Inflammatory macrophage treated with lipopolysaccharide for 1 hour (primary cell): ENCODE results near the gene FHDC1.

ENCODE experiments used
- DNase-seq, 2 donors: peaks; one replicate each; pipeline ENCODE4 v3.0.0-alpha.2; 2020 to 2022

Gene FHDC1

DNA sequence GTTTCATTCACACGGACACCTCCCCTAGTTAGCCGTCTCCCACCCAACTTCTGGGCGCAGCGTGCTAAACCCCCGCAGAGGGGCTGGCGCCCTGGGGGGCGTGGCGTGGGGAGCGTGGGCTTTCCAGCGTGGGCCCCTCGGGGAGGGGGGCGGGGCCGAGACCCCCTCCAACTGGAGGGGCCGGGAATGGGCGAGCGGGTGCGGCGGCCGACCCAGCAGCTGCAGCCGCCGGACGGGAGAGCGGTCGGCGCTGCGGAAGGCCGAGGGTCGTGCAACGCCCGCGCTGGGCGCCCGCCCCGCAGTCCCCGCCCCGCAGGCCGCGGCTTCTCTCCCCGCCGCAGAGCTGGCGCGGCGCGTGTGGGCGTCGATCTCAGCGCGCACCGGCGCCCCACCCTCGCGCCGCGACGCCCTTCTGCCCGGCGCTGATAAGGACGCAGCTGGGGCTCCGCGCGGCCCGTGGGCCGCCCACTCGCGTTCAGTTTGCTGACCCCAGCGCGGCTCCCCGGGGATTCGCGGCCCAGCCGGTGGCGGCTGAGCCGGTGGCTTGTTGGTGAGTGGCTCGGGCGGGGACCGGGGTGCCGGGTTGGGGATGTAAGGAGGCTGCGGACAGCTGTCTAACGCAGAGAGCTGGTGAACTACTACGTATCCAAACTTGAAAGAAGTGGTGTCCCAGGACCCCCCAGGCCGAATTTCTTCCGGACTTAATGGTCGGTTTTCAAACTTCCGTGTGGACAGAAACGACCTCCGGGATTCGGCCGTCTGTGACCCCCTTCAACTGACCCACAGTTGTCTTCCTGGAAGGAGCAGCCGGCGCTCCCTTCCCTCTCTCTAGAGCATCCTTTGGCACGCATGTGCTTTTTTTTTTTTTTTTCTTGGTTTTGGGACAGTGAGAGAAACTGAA is 1.5 kb downstream of the FHDC1 start:
- peak in 1 of 2 donors; percentile 9 for DNase-seq

DNA sequence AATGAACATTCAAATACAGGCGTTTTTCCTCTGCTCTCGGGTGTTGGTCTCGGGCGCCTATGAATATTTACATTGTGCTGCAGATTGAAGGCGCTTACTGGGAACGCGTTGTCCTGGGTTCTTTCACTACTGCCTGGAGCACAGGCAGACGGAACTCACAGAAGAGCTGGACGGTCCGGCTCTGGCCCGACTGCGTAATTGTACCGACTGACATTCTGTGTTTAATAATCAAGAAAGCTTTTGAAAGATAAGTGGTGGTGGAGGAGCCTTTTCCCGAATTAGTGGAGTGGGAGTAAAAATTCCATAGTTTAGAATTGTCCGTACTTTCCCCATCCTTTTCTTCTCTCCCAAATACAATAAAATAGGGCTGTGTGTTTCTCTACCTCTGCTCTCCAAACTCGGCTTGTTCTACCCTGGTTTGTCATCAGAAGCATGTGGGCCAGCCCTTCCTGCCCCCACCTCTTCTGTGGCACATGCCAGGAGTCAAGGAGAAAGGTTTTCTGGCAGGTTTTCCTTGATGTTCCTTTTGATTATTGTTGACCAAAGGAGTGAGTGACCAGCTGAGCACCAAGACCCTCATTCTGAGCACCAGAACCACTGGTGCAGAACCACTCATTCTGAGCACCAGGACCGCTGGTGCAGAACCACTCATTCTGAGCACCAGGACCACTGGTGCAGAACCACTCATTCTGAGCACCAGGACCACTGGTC is 2.3 kb downstream of the FHDC1 start:
- DNase-seq: no peak

DNA sequence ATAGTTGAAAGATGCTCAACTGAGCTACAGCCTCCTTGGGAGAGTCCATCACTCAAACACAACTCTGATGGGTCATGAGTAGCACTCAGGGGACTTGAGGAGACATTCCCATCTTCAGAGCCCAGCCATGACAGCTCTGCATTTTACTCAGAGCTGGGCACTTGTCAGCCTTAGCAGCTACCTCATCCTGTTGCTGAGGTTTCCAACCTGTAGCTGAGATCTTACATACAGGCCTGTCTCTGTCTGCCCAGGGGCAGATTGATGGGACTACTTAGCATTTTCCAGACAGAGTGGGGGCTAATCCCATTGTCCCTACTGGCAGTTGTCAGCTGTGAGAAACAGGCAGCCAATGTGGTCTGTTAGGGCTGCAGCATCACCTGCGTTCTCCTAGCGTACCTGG is 3.5 kb downstream of the FHDC1 start:
- DNase-seq: no peak

DNA sequence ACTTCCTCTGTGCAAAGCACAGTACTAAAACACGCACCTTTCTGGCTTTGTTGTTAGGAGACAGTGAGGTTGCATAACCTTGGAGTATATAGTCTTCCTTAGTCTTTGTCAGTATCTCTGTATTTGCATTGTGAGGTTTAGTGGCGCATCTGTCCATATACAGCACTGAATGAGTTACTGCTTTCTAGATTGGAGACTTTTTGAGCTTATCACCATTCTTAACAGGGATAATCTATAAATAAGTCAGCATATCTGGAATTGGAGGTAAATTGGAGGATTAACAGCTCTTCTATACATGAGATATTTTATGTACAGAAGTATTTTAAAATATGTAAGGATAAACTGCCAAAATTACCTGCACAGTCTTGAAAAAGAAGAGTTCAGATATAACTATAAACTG is 4.3 kb downstream of the FHDC1 start:
- DNase-seq: no peak

DNA sequence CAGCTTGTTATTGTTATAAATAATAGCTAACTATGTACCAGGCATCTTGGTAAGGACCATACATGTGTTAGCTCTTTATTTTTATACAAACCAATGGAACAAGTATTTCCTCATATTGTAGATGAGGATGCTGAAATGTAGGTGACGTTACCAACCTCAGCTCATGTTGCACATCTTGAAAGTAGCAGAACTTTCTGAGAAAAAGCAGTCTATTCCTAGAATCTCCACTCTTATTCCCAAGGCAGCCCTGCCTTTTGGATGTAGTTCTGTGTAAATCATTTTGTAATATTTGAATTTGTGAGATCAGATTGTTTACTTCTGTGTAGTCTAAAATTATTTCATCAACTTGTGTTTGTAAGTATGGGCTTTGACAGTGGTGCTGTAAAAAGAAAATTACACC is 5.3 kb downstream of the FHDC1 start:
- DNase-seq: no peak

DNA sequence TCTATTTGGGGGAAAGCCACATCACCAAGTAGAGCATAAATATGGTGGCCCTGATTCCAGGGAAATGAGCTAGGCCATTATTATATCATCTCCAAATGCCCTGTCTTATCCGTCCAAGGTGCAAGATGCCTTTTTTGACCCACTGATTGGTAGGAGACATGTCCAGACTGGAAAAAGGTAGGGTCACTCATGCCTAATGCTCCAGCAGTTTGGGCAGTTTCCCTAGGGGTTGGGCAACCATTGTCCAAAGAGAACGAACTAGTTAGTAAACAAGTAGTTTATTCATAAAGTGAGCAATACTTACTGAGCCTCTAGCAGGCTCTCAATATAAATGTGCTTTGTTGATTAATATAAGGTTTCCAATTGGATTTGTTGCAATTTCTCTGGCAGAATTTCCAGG is 6.2 kb downstream of the FHDC1 start:
- no peak for DNase-seq

DNA sequence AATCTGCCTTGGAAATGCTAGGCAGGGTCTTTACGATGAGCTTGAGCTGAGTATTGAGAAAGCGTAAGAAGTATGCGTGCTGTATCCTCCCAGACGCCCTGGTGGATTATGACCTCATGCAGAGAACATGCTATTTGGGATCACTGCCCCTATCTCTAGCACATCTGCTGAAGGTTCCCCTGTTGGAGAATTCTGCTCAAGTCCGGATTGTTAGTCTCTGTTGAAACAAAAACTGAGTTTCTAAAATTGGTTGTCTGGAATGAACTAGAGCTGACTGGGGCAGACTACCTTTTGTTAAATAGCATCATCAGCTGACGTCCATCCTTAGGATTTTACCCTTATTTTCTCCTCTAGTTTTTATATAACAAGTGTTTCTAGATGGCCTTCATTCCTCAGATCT is 7.5 kb downstream of the FHDC1 start:
- DNase-seq: no peak

DNA sequence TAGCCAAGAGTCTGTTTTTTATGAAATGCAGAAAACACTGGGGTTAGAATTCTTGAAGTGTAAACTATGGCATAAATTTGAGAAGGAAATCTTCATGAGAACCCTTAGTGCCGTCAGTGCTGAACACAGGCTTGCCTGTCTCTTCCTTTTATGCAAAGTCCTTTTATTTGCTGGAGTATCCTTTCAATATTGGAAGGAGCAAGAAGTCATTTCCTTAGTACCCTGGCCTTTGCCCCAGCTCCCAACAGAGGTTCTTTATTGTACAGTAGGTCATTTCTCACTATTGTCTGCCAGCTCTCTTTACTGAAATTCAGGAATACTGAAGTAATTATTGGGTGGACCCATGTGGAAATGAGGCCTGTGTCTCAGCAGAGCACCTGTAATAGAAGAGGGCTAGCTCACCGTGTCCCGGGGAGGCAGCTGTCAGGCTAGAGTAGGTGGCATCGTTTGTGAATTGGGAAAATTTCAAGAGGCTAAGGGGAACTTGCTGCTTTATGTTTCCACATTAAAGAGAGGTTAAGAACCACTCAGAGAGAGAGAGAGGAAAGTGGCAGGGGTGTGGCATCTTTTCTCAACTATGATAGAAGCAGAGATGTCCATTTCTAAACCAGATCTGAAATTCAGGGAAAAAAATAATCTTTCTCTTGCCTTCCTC is 8.7 kb downstream of the FHDC1 start:
- DNase-seq: no peak

DNA sequence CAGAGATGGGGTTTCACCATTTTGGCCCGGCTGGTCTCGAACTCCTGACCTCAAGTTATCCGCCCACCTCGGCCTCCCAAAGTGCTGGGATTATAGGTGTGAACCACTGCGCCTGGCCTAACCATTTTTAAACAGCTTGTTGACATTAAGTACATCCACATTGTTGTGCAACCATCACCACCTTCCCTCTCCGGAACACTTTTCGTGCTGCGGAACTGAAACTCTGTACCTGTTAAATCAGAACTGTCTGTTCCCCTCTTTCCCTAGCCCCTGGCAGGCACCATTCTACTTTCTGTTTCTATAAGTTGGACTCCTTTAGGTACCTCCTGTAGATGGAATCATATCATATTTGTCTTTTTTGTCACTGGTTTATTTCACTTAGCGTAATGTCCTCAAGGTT is 9.5 kb downstream of the FHDC1 start:
- DNase-seq: no peak

DNA sequence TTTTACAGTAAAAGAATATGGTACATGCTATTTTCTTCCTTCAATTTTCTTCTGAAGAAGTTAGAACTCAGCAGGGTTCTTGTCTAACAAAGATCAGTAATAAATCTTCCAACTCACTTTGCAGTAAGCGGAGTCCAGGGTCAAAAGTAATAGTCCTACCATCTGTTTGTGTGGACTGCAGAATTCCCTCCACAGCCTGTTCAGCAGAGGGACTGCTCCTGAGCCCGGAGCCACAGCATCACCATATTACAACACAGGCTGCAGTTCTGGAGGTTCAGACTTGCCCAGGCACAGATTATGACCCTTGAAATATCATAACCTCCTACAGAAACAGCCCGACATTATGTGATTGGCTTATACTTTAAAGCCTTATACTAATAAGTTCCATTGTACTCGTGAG is 10.3 kb downstream of the FHDC1 start:
- no peak for DNase-seq

DNA sequence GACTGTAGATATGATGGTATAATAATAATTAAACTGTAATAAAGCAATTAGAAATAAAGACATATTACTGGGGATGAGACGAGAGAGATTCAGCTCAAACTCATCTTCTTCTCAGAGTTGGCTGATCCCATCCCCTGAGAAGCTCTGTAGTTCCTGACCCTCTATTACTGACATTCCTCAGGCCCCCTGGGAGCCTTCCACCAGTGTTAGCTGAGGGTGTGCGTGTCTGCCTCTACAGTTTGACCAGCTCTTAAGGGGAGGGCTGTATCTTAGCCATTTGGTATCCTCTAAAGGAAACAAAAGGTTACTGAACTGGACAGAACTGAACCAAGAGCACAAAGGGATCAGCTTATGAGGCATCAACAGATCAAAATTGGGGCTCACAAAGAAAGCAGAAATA is 11.2 kb downstream of the FHDC1 start:
- DNase-seq: no peak

DNA sequence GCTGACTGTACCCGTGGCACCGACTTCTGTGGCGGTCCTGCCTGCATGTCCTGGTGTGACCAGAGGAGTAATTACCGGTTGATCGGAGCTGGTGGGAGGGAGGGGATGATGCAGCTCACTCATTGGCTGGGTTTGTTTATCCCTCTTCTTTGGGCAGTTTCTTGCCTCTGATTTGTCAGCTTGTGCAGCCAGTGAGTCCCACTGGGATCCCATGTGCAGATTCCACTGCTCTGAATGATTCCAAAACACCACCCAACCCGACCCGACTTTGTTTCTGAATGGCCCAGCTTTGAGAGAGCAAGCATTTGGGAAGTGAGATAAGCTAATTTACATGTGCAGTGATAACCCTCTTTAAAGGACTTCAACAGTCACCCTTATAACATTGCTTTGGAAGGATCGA is 13.8 kb downstream of the FHDC1 start:
- no peak for DNase-seq

DNA sequence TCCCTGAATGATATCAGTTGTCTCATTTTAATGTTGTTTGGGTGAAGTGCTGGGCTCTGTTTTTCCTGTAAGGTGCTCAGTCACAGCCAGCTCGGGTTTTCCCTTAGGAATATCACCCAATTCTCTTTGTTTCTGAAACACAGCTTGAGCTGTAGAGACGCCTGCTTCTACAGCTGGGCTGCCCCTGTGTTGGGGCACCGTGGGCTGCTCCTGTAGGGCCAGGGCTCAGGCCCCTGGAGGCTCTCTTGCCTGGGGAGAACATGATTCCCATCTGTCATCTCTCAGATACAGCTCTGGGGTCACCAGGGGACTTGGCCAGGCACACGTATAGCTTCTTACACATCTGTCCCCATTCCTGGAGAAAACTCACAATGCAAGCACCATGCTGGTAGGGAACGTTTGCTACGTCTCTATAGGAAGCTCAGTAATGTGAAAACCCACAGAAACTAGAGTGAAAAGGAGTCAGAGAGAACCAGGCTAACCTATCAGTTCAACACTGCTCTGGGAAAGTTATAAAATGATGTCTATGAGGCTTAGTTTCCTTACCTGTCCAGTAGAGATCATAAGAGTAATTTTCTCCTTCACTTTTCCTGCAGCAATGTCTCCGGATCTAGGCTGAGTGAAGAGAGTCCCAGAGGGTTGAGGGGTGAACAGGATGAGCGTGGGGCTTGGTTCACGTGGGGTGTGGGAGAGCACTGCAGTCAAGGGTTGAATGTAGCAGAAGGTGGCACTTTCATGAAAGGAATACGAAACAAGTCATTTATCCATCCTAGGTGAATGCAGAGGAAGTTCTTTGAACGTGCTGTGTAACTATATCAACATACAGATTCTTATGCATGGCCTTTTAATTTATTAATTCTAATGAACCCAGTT is 14.5 kb downstream of the FHDC1 start:
- DNase-seq: no peak

DNA sequence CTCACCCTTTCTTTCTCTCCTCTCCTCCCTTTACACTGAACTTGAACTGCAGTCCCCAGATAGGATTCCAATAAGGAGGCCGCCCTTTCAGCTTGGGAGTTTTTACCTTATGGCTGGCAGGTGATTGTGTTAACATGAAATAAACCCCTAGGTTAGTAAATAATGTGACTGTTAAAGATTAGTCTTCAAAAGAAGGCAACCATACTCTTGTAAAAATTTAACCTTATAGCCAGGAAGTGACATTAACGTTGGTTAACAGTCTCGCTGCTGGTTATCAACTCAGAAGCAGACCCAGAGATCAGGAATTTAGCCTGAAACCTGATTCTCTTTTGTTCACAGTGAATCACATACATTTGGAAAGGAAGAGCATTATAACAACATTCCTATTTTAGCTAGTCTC is 15.2 kb downstream of the FHDC1 start:
- DNase-seq: no peak

DNA sequence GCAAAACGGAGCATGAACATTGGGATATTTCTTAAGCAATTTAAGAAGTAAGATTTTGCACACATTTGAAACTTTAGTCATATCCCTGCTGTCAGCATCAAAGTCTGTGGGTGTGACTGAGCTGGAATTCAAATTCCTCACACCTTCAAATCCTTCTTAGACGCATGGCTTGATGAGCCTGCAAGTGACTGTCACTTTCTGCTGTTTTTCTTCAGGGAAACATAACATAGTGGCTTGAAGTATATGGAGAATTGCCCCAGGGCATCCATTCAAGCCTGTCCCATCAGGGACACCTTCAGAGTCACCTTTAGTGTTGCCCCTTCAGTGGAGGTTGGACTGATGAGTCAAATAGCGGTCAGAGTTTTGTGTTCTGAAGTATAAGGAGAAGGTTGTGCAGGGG is 17.4 kb downstream of the FHDC1 start:
- no peak for DNase-seq

DNA sequence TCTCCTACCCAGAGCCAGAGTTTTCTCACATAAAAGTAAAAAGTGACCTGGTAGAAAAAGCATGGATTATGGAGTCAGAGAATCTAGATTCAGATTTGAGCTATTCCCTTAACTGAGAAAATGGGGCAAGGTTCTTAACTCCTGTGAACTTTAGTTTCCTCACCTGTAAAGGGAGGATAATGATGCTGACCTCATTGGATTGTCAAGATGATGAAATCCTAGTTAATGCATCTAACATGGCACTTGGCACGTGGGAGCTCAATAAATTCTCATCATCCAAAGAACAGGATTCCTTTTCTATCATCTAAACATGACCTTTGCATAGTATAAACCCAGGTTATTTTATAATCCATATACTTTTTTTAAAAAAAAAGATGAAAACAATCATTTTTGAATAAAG is 18.6 kb downstream of the FHDC1 start:
- DNase-seq: no peak

DNA sequence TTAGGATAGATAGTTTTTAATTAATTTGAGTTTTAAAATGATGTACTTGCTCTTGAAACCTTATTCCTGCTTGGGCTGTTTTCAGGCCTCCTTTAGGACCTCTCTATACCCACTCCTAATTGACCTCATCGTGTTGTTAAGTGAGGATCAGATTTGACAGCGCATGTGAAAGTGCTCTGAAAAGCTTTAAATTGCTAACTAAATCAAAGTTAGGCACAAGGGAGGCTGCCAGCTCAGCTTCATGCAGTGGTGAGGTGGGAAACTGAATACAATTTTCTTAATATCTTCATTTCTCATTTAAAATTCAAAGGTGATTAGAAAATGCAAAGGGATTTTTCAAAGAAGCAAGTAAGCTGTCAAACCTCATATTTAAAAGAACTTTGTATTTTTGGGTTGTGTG is 20.0 kb downstream of the FHDC1 start:
- DNase-seq: no peak

DNA sequence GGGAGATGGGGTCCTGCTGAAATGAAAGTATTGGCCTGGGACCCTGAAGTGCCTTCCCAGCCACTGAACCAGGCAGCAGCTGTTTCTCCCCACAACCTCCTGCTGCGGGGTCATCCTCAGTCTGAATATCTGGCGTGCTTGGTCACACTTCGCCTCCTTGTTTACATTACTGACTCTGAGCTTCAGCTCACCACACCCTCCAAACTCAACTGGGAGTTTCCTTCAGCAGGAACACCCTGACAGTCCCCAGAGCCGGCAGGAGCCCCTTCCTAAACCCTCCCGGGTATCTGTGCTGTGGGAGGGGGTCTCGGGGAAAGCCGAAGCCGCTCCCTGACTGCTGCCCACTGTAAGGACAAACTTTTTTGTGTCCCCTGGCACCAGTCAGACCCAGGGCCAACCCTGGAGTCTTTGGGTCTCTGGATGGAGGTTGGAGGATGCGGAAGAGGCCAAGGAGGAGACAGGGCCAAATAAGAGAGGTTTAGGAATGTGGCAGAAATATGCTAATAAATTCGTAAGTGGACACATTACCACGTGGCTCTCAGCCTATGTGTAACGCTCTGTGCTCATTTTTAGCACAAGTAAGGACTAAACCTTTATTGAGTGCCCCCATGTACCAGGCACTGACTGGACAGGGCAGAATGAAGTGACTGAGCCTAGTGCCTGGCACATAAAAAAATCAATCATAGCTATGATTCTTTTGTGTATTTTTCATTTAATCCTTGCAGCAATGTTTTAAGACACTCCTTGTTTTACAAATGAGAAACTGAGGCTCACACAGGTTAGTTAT is 20.7 kb downstream of the FHDC1 start:
- DNase-seq: no peak

DNA sequence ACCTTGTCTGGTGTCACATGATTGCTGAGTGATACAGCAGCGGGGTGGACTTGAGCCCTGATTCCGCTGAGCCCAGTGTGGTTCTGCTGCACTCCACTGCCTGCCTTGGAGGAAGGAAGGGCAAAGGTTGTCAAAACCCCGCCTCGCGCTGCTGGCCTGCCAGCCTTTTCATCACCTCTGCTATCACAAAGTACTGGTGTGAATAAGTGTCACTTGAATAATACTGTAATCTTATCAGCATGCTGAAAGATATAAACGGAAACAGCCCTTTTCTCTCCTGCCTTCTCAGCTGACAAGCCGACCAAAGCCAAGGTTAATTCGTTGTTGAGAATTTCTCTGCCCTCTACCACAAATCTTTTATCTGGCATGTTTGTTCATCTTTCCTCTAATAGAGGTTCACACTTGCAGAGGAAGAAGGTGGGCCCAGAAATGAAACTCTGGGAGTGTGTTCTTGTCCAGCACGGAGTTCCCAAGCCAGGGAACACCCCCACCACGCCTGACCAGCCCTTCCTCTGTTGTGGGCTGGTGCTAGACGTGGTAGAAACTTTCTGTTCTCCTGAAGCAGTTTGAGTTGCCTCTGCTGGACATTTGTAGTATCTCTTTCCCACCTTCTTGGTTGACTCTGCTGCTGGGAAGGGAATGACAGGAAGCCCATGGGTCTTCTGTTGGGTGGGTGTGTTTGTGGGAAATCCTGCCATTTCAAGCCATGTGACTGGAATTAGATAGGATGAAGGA is 21.5 kb downstream of the FHDC1 start:
- no peak for DNase-seq

DNA sequence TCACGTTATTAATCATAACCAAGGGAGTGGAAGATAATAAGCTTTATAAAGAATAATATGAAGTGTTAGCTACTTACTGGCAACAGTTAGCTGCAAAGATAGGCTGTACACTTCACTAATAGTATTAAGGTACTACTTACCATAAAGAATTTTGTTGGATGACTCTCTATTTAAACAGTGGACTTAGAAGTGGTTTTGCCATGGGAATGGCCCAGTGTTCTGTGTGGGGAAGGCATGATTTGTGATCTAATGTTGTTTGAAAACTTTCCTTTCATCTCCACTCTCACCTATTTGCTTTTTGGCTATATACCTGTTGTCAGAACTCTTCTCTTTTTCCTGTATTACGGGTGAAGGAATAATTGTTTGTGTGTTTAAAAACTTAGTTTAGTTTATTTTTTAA is 23.0 kb downstream of the FHDC1 start:
- DNase-seq: no peak

DNA sequence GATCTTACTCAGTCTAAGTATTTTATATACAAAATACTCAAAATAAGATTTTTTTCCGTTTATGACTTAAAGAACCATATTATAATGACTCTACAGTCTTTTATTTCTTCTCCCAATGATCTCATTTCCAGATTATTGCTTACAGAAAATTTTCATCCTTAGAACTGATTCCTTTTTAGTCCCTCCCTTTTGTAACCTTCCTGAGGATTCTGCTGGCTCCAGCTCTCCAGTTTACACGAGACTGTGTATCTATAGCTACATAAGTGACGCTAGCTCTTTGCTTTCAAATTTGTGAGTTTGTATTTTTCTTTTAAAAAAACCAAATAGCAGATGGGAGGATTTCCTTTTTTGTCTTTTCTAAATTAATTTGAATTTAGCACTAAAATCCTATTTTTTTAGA is 24.0 kb downstream of the FHDC1 start:
- DNase-seq: no peak
